Esophagus muscularis mucosa (tissue), 4 donors: ENCODE results near the gene SKOR1. TPM values are rescaled to one million over a fixed set of nuclear protein-coding genes. Genes with fewer than 3 reads are reported as not detected.

ENCODE experiments used
- DNase-seq: peaks from one replicate; pipeline ENCODE4 v3.0.0-alpha.2; 2017; ENCODE audit errors: extremely low spot score
- H3K27ac ChIP-seq, 4 donors: fragments of 200-600 bp; sonication (generic); replicated peaks in 1 of 4; 1 replicate in 3 of 4; 2 replicates in 1 of 4; pipeline ENCODE4 v1.5.1; 2016 to 2019; ENCODE audit warnings: mild to moderate bottlenecking in 1 of 4
- H3K27me3 ChIP-seq, 4 donors: fragments of 200-600 bp; sonication (generic); one replicate each; pipeline versions ENCODE4 v1.5.1 to v1.6.0; 2016 to 2019
- H3K36me3 ChIP-seq, 4 donors: fragments of 200-600 bp; sonication (generic); one replicate each; pipeline ENCODE4 v1.5.1; 2016 to 2019
- H3K4me1 ChIP-seq, 4 donors: fragments of 200-600 bp; sonication (generic); one replicate each; pipeline ENCODE4 v1.5.1; 2016 to 2019
- H3K4me3 ChIP-seq, 4 donors: fragments of 200-600 bp; sonication (generic); 1 replicate in 2 of 4; 2 replicates in 2 of 4; pipeline ENCODE4 v1.5.1; 2016 to 2019; ENCODE audit warnings: mild to moderate bottlenecking in 4 of 4, moderate library complexity in 1 of 4
- H3K9me3 ChIP-seq, 4 donors: fragments of 200-600 bp; sonication (generic); 1 replicate in 3 of 4; 2 replicates in 1 of 4; pipeline ENCODE4 v1.5.1; 2016 to 2019
- EP300 ChIP-seq: sonication (generic); formaldehyde crosslinking; IDR thresholded peaks from one replicate; pipeline ENCODE4 v1.6.1; 2017; ENCODE audit warnings: antibody characterized with exemption
- POLR2A ChIP-seq: fragments of 450-650 bp; IDR thresholded peaks from one replicate; pipeline ENCODE4 v1.6.1; 2017; ENCODE audit warnings: antibody characterized with exemption, moderate library complexity, mild to moderate bottlenecking, low read depth
- POLR2AphosphoS5 ChIP-seq, 2 donors: sonication (generic); formaldehyde crosslinking; IDR thresholded peaks; one replicate each; pipeline ENCODE4 v1.6.1; 2017; ENCODE audit warnings: antibody characterized with exemption in 2 of 2
- WGBS: methylation state at CpG from one replicate; pipeline ENCODE4 v1.1.5; 2018; 5-methylcytosine and 5-hydroxymethylcytosine counted together
- intact Hi-C: fragments of 100-400 bp; cut with DNase I; formaldehyde crosslinking; loops from one replicate; pipeline ENCODE4 v1.15.1; 2023
- total RNA-seq, 4 donors: library from RNA; depleted of rRNA; stranded (reverse); fragments of >200 nt; gene quantifications; one replicate each; pipeline versions ENCODE4 v1.1.0 to v1.2.1, GENCODE V29; 2016
- TF ChIP-seq, protein P1 (sequence below), 3 experiments: fragments of 200-600 bp in 2 of 3; fragments of 450-650 bp in 1 of 3; sonication (generic) in 2 of 3; IDR thresholded peaks; one replicate each; pipeline ENCODE4 v1.5.1; 2017 to 2019; ENCODE audit warnings: antibody characterized with exemption in 3 of 3, mild to moderate bottlenecking in 2 of 3, moderate library complexity in 1 of 3

Gene SKOR1
- total RNA-seq, 4 donors from 2014 or later: 0.58 to 1.2 (median 0.84) TPM

DNA sequence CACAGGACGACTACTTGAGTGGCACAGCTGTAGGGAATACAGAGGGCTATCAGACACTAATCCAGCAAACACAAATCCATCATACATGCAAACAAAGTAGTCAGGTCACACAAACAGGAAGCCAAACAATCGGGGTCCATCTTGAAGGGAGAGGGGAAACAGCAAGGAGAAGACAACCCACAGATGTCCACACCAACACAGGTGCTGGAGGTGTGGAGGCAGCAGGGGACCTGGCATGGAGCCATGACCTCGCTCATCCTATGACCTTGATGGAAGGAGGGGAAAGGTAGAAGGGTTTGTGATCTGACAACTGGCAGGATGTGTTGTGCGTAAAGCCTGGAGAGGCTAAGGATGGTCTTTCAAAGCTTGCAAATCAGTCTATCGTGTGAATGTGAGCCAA, 39.9 kb upstream of the SKOR1 start:
- no peak overlapping the region for H3K27ac ChIP-seq

DNA sequence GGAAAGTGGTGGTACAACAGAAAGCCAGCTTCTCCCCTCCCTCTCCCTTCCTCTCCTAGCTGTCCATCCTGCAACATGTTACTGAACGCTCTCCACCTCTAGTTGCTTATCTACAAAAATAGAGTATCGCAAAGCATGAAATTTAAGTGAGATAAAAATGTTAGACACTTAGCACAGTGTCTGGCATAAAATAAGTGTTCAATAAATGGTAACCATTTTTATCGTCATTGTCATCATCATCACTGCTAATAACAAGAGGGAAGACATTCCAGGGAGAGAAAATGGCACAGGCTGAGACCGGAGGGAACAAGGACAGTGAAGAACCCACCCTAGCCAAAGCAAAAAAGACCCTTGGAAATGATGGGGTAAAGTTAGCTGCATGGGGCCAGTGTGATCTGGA, 38.7 kb upstream of the SKOR1 start:
- no peak for TF ChIP-seq EP300
- no peak for TF ChIP-seq POLR2A
- TF ChIP-seq, protein P1, sequence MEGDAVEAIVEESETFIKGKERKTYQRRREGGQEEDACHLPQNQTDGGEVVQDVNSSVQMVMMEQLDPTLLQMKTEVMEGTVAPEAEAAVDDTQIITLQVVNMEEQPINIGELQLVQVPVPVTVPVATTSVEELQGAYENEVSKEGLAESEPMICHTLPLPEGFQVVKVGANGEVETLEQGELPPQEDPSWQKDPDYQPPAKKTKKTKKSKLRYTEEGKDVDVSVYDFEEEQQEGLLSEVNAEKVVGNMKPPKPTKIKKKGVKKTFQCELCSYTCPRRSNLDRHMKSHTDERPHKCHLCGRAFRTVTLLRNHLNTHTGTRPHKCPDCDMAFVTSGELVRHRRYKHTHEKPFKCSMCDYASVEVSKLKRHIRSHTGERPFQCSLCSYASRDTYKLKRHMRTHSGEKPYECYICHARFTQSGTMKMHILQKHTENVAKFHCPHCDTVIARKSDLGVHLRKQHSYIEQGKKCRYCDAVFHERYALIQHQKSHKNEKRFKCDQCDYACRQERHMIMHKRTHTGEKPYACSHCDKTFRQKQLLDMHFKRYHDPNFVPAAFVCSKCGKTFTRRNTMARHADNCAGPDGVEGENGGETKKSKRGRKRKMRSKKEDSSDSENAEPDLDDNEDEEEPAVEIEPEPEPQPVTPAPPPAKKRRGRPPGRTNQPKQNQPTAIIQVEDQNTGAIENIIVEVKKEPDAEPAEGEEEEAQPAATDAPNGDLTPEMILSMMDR (IDR thresholded peaks at IDR 0.05): no peak
- no peak for TF ChIP-seq POLR2AphosphoS5 (IDR thresholded peaks at IDR 0.05)
- Histone ChIP-seq H3K4me3 (no peak overlapping the region), H3K9me3 (no peaks in the 10 kb centered on the region), H3K27ac (no peak overlapping the region), H3K36me3 (peaks cover 0 to 24% (median 10%) of the 10 kb centered on the region in 4 donors), H3K4me1 (no peaks in the 10 kb centered on the region), H3K27me3 (no peaks in the 10 kb centered on the region)
- 97% methylated on average over 4 of the region's 4 CpGs for WGBS
- DNase-seq: no peak
- intact Hi-C loops: no loop called here

More for the DNA sequence above, 39.9 kb upstream of the SKOR1 start:
- 86% methylated on average over 5 of the region's 5 CpGs for WGBS
- Histone ChIP-seq H3K36me3 (peaks cover 0 to 17% (median 10%) of the 10 kb centered on the region in 4 donors), H3K9me3 (no peaks in the 10 kb centered on the region), H3K27me3 (no peaks in the 10 kb centered on the region), H3K4me1 (no peaks in the 10 kb centered on the region), H3K4me3 (no peak overlapping the region)
- intact Hi-C loops: no loop called here
- TF ChIP-seq POLR2AphosphoS5 (IDR thresholded peaks at IDR 0.05): no peak
- no peak for TF ChIP-seq EP300
- TF ChIP-seq, protein P1 (IDR thresholded peaks at IDR 0.05): no peak
- TF ChIP-seq POLR2A: no peak
- peak; percentile 37 for DNase-seq

DNA sequence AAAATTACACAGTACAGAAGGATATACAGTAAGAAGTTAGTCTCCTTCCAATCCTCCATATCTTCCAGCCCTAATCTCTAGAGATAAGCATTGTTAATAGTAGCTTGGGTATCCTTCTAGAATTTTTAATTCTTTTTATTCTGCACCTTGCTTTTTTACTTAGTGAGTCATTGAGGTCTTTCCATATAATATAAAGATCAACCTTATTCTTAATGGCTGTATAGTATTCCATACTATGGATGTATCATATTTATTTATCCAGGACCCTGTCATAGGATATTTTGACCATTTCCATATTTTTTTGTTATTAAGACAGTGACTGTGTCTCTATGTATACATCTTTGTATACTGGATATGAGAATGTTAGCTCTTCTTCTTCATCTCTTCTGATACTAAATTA, 36.3 kb upstream of the SKOR1 start:
- H3K9me3 ChIP-seq: no peaks in the 10 kb centered on the region
- intact Hi-C loops: no loop called here
- TF ChIP-seq POLR2AphosphoS5 (IDR thresholded peaks at IDR 0.05) (no peak), POLR2A (no peak), EP300 (no peak)
- TF ChIP-seq, protein P1 (IDR thresholded peaks at IDR 0.05): no peak
- no peak overlapping the region for H3K4me3 ChIP-seq
- no peaks in the 10 kb centered on the region for H3K27me3 ChIP-seq
- H3K27ac ChIP-seq: no peak overlapping the region
- peaks cover 0 to 14% (median 2%) of the 10 kb centered on the region in 4 donors for H3K36me3 ChIP-seq
- H3K4me1 ChIP-seq: no peaks in the 10 kb centered on the region
- DNase-seq: no peak

DNA sequence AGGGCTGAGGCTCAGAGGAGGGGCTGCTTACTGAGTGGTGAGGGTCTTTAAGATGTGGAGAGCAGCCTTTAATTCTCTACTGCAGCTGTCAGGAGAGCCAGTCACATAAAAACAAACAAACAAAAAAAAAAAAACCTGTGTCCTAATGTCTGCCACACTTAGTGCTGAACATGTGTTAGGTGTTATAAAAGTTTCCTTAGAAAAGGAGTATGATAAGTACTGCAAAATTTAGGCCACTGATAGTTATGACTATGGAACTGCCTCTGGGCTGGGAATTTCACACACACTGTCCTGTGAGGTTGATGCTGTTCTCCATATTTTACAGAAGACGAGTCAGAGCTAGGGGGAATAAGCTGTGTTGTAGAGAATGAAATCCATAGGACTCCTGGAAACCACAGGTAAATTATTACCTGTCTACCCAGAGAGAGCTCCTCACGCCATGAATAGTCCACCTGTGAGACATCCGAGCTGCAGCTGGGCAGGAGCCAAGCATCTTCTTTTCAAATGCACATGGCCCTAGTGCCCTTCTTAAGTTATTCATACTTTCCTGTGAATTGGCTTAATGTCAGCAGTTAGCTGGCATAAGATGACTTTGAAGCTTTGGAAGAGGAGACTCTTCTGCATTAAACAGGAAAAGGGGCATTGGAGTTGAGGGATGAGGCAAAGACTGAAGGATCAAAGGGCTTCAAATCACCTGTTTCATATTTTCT, 34.5 kb upstream of the SKOR1 start:
- intact Hi-C loops: no loop called here
- Histone ChIP-seq H3K27ac (no peak overlapping the region), H3K4me1 (no peaks in the 10 kb centered on the region), H3K36me3 (peaks cover 0 to 7% (median 2%) of the 10 kb centered on the region in 4 donors), H3K27me3 (no peaks in the 10 kb centered on the region), H3K9me3 (peaks cover 0 to 11% (median 5%) of the 10 kb centered on the region in 4 donors), H3K4me3 (no peak overlapping the region)
- no peak for DNase-seq
- TF ChIP-seq POLR2A (no peak), POLR2AphosphoS5 (IDR thresholded peaks at IDR 0.05) (no peak), EP300 (no peak)
- TF ChIP-seq, protein P1 (IDR thresholded peaks at IDR 0.05): no peak
- 92% methylated on average over 3 of the region's 3 CpGs for WGBS
